K562 (cell line): ENCODE results near the gene CYP4B1. TPM values are rescaled to one million over a fixed set of nuclear protein-coding genes. Genes with fewer than 3 reads are reported as not detected.

ENCODE experiments used
- ATAC-seq: fragments of 200-7000 bp; cut with Tn5 transposase; 3 replicates; pipeline ENCODE4 v1.9.1; 2020; ENCODE audit warnings: moderate library complexity
- BruUV-seq: library from RNA; stranded (reverse); fragments of 400-500 nt; replicated peaks from 2 replicates; lab custom pipeline; 2021; lab: Mats Ljungman, UMichigan
- CTCF ChIA-PET: fragments of 300-600 bp; formaldehyde crosslinking; extraction: SDS; loops from one replicate; lab custom pipeline; 2021; ENCODE audit warnings: low intra/inter-chr PET ratio; lab: Yijun Ruan, JAX
- POLR2A ChIA-PET: fragments of 300-600, 350-650 bp; sonication (Branson Sonifier 250); formaldehyde crosslinking; extraction: SDS; loops from one replicate; lab custom pipeline; 2021; ENCODE audit warnings: antibody characterized with exemption, inconsistent platforms; lab: Yijun Ruan, JAX
- DNase-seq, 4 experiments: peaks; one replicate each; pipeline versions ENCODE4 v3.0.0 to v3.0.0-alpha.2; 2011 to 2018; ENCODE audit warnings: low spot score in 3 of 4, mixed read lengths in 3 of 4; ENCODE audit errors: extremely low read depth in 1 of 4
- FAIRE-seq: peaks from 2 replicates; lab custom pipeline; 2011; peaks lifted over from hg19 to GRCh38; lab: Jason Lieb, UNC
- H2AFZ ChIP-seq: 2 replicates; pipeline ENCODE4 v1.6.0; 2011; ENCODE audit warnings: low read depth, low read length, control low read depth, inconsistent platforms
- H3K27ac ChIP-seq: fragments of 200-600 bp; 3 replicates; pipeline ENCODE4 v1.8.0; 2011; ENCODE audit warnings: low read depth, mild to moderate bottlenecking, control low read depth, inconsistent platforms, low read length, moderate library complexity, mixed read lengths; ENCODE audit errors: extremely low read depth
- H3K27me3 ChIP-seq, 2 experiments: fragments of 300-600 bp in 1 of 2; 2 replicates in 1 of 2; 3 replicates in 1 of 2; pipeline versions ENCODE4 v1.6.0 to v1.8.0; 2011; ENCODE audit warnings: inconsistent platforms in 2 of 2, low read length in 2 of 2, mild to moderate bottlenecking in 1 of 2, mixed read lengths in 1 of 2, moderate library complexity in 1 of 2; ENCODE audit not compliant: control insufficient read depth in 2 of 2, insufficient read depth in 2 of 2
- H3K36me3 ChIP-seq: fragments of 300-600 bp; 3 replicates; pipeline ENCODE4 v1.8.0; 2011; ENCODE audit warnings: mild to moderate bottlenecking, low read length, inconsistent platforms; ENCODE audit not compliant: control insufficient read depth, insufficient read depth
- H3K4me1 ChIP-seq, 2 experiments: fragments of 200-600 bp in 1 of 2; replicated peaks in 1 of 2; 2 replicates in 1 of 2; 3 replicates in 1 of 2; pipeline versions ENCODE4 v1.5.1 to v1.8.0; 2011; ENCODE audit warnings: inconsistent platforms in 2 of 2, low read length in 2 of 2, mild to moderate bottlenecking in 1 of 2, mixed read lengths in 1 of 2, moderate library complexity in 1 of 2; ENCODE audit not compliant: control insufficient read depth in 2 of 2, insufficient read depth in 2 of 2
- H3K4me2 ChIP-seq: 2 replicates; pipeline ENCODE4 v1.6.1; 2011; ENCODE audit warnings: low read length, control low read depth, inconsistent platforms, mixed read lengths; ENCODE audit not compliant: insufficient read depth
- H3K4me3 ChIP-seq: fragments of 200-600 bp; sonication (generic), shearing (Covaris generic); 2 replicates; pipeline ENCODE4 v1.5.1; 2016; ENCODE audit warnings: control low read depth, inconsistent platforms
- H3K79me2 ChIP-seq: fragments of 200-600 bp; 3 replicates; pipeline ENCODE4 v1.8.0; 2011; ENCODE audit warnings: low read length, inconsistent platforms; ENCODE audit not compliant: control insufficient read depth, insufficient read depth
- H3K9ac ChIP-seq, 2 experiments: 2 replicates each; pipeline versions ENCODE4 v1.6.0 to v1.6.1; 2011; ENCODE audit warnings: low read depth in 2 of 2, low read length in 2 of 2, control low read depth in 1 of 2, inconsistent platforms in 1 of 2, mild to moderate bottlenecking in 1 of 2, mixed read lengths in 1 of 2; ENCODE audit not compliant: insufficient read depth in 1 of 2
- H3K9me1 ChIP-seq: one replicate; pipeline ENCODE4 v1.6.0; 2011; ENCODE audit warnings: inconsistent platforms, mild to moderate bottlenecking, low read length, moderate library complexity; ENCODE audit not compliant: control insufficient read depth, insufficient read depth
- H3K9me3 ChIP-seq: replicated peaks from 2 replicates; pipeline ENCODE4 v1.5.1; 2011; ENCODE audit warnings: low read depth, low read length, inconsistent platforms; ENCODE audit not compliant: control insufficient read depth, insufficient read depth
- H4K20me1 ChIP-seq: replicated peaks from 2 replicates; pipeline ENCODE4 v1.6.1; 2011; ENCODE audit warnings: low read length, inconsistent platforms, mixed read lengths; ENCODE audit not compliant: control insufficient read depth, insufficient read depth
- ARID1B ChIP-seq: fragments of 450-650 bp; IDR thresholded peaks from 2 replicates; pipeline ENCODE4 v1.6.1; 2016; ENCODE audit warnings: antibody characterized with exemption, mild to moderate bottlenecking, inconsistent platforms
- ATF6 ChIP-seq: sonication (generic); formaldehyde crosslinking; IDR thresholded peaks from 2 replicates; pipeline ENCODE4 v1.4.0; 2020; ENCODE audit warnings: mild to moderate bottlenecking, missing genetic modification reagents
- C11orf30 ChIP-seq: fragments of 450-650 bp; IDR thresholded peaks from 2 replicates; pipeline ENCODE4 v1.6.1; 2016; ENCODE audit warnings: low read depth, mild to moderate bottlenecking
- CREBBP ChIP-seq: IDR thresholded peaks from one replicate; pipeline ENCODE4 v1.6.1; 2012; ENCODE audit warnings: low read depth, mild to moderate bottlenecking, control low read depth, inconsistent platforms, low read length
- EZH2 ChIP-seq: IDR thresholded peaks from 2 replicates; pipeline ENCODE4 v1.6.1; 2012; ENCODE audit warnings: low read depth, mild to moderate bottlenecking, inconsistent platforms, low read length, borderline replicate concordance
- GTF2A2 ChIP-seq: IDR thresholded peaks from 2 replicates; pipeline ENCODE4 v1.6.1; 2016; ENCODE audit warnings: mild to moderate bottlenecking, missing genetic modification characterization, missing compliant biosample characterization
- ID3 ChIP-seq, 2 experiments: fragments of 250-450 bp in 1 of 2; fragments of 450-650 bp in 1 of 2; sonication (Bioruptor Pico) in 1 of 2; IDR thresholded peaks; 2 replicates each; pipeline versions ENCODE4 v1.6.1 to v1.8.0; 2016 to 2021; ENCODE audit warnings: mild to moderate bottlenecking in 2 of 2, moderate library complexity in 2 of 2, missing compliant biosample characterization in 1 of 2, missing genetic modification characterization in 1 of 2
- IRF1 ChIP-seq: sonication (generic); formaldehyde crosslinking; IDR thresholded peaks from 2 replicates; pipeline ENCODE4 v1.8.0; 2022; ENCODE audit warnings: missing genetic modification reagents, mild to moderate bottlenecking, borderline replicate concordance
- MAFG ChIP-seq: fragments of 450-650 bp; conservative IDR thresholded peaks from 2 replicates; pipeline ENCODE4 v1.6.1; 2016; ENCODE audit warnings: missing genetic modification characterization, missing compliant biosample characterization
- MAFK ChIP-seq: IDR thresholded peaks from 2 replicates; pipeline ENCODE4 v1.6.1; 2011; ENCODE audit warnings: low read length, improper control_type of control experiment
- NR2C1 ChIP-seq, 2 experiments: fragments of 450-650 bp; IDR thresholded peaks; 2 replicates each; pipeline ENCODE4 v1.6.1; 2017; ENCODE audit warnings: mild to moderate bottlenecking in 2 of 2, antibody characterized with exemption in 1 of 2, inconsistent platforms in 1 of 2, missing compliant biosample characterization in 1 of 2, missing genetic modification characterization in 1 of 2
- NR3C1 ChIP-seq: sonication (generic); formaldehyde crosslinking; IDR thresholded peaks from 2 replicates; pipeline ENCODE4 v1.8.1; 2022; ENCODE audit warnings: missing genetic modification reagents
- PHB ChIP-seq: fragments of 250-450 bp; sonication (Bioruptor Pico); IDR thresholded peaks from 2 replicates; pipeline ENCODE4 v1.5.0; 2021
- POU5F1 ChIP-seq: fragments of 150-350 bp; IDR thresholded peaks from 2 replicates; pipeline ENCODE4 v1.6.1; 2014; ENCODE audit warnings: borderline replicate concordance, low read length, low read depth, mild to moderate bottlenecking; ENCODE audit not compliant: partially characterized antibody
- SRSF3 ChIP-seq: fragments of 200-400 bp; formaldehyde crosslinking; IDR thresholded peaks from 2 replicates; pipeline ENCODE4 v1.6.1; 2016; ENCODE audit warnings: mild to moderate bottlenecking, low read length, moderate library complexity; ENCODE audit not compliant: insufficient read depth
- ZBTB49 ChIP-seq: sonication (generic); formaldehyde crosslinking; IDR thresholded peaks from 2 replicates; pipeline ENCODE4 v1.8.0; 2022; ENCODE audit warnings: missing genetic modification reagents, mild to moderate bottlenecking, borderline replicate concordance
- ZNF165 ChIP-seq: fragments of 250-450 bp; sonication (Bioruptor Pico); IDR thresholded peaks from 2 replicates; pipeline ENCODE4 v1.4.0; 2020; ENCODE audit warnings: borderline replicate concordance
- ZNF316 ChIP-seq: fragments of 450-650 bp; IDR thresholded peaks from 2 replicates; pipeline ENCODE4 v1.6.1; 2016
- ZSCAN29 ChIP-seq: fragments of 450-650 bp; IDR thresholded peaks from 2 replicates; pipeline ENCODE4 v1.6.1; 2017
- WGBS: fragments of 100-300 bp; shearing (Covaris generic); methylation state at CpG from one replicate; pipeline ENCODE4 v1.1.6; 2016; ENCODE audit warnings: low coverage, mixed read lengths; ENCODE audit not compliant: insufficient coverage; ENCODE audit errors: missing lambda C conversion rate; 5-methylcytosine and 5-hydroxymethylcytosine counted together
- in situ Hi-C: fragments of 300-500 bp; cut with MboI; formaldehyde crosslinking; loops from 4 replicates; pipeline ENCODE4 v1.15.0; 2018; ENCODE audit warnings: inconsistent platforms, mixed read lengths
- intact Hi-C: fragments of 100-400 bp; cut with micrococcal nuclease; formaldehyde crosslinking; loops from 2 replicates; pipeline ENCODE4 v1.14.2; 2022
- polyA plus RNA-seq, 8 experiments: library from polyadenylated mRNA; depleted of rRNA in 4 of 8; stranded (reverse) in 5 of 8; unstranded in 3 of 8; fragments of >200 nt; fragmentation: Nextera tagmentation in 2 of 8; fragmentation: Illumina TruSeq in 1 of 8; extraction: Ambion mirVana in 2 of 8; extraction: Trizol in 1 of 8; gene quantifications; 2 replicates each; pipeline versions ENCODE4 v1.2.1 to v1.2.3, GENCODE V29; 2011 to 2014; ENCODE audit warnings: inconsistent platforms in 1 of 8, missing spikeins in 1 of 8
- total RNA-seq, 7 experiments: library from RNA; depleted of rRNA in 6 of 7; stranded (reverse); fragments of >200 nt in 6 of 7; fragmentation: Illumina TruSeq in 2 of 7; extraction: Trizol in 2 of 7; gene quantifications; 2 replicates each; pipeline versions ENCODE4 v1.2.1 to v1.2.3, GENCODE V29; 2011 to 2021; ENCODE audit warnings: low replicate concordance in 1 of 7

CYP4B1 gene
- total and polyA plus RNA-seq, 9 of the 15 experiments (the other 6 are each of a cell fraction or from before 2014, with no cell fraction given), result 0.69 TPM; not detected in 8

- no peak for DNase-seq
- BruUV-seq, result no TSS peak
- no peaks in the 10 kb centered on the region for H3K4me1 ChIP-seq
- CTCF ChIA-PET, result no interaction called here
- no peak overlapping the region for H2AFZ ChIP-seq
- H3K4me2 ChIP-seq, result no peak overlapping the region
- POLR2A ChIA-PET, result no interaction called here
- no peaks in the 10 kb centered on the region for H3K79me2 ChIP-seq
- in situ Hi-C loops (no loop called here), intact Hi-C loops (no loop called here)
- H4K20me1 ChIP-seq, result no peaks in the 10 kb centered on the region
- peaks cover 0 to 4% of the 10 kb centered on the region in 2 experiments; a peak in 1 of 5 replicates for H3K27me3 ChIP-seq
- no peak overlapping the region for H3K27ac ChIP-seq
- H3K9me3 ChIP-seq, result no peaks in the 10 kb centered on the region
- no peaks in the 10 kb centered on the region for H3K36me3 ChIP-seq
- no peak overlapping the region for H3K4me3 ChIP-seq
- H3K9ac ChIP-seq, result no peak overlapping the region
- no peak for FAIRE-seq
- WGBS, result 0% methylated on average over 1 of the region's 1 CpG
- no peaks in the 10 kb centered on the region for H3K9me1 ChIP-seq
- ATAC-seq, result no peak
- TF ChIP-seq ID3 (CRISPR knock-in tag; IDR thresholded peaks at IDR 0.05), result no peak
- TF ChIP-seq ID3 (tag; IDR thresholded peaks at IDR 0.05), result no peak
- no peak for TF ChIP-seq ATF6 (CRISPR knock-in tag)
- no peak for TF ChIP-seq NR3C1 (CRISPR knock-in tag)
- no peak for TF ChIP-seq EZH2
- no peak for TF ChIP-seq ZSCAN29
- TF ChIP-seq PHB (CRISPR knock-in tag), result no peak
- peak; percentile 68 for TF ChIP-seq ZNF316
- TF ChIP-seq GTF2A2 (tag), result no peak
- no peak for TF ChIP-seq SRSF3
- TF ChIP-seq CREBBP, result no peak
- TF ChIP-seq MAFG (tag), result peak; percentile 50
- no peak for TF ChIP-seq ZNF165
- peak; percentile 50; the same call in 1 of the 2 replicates for TF ChIP-seq C11orf30
- TF ChIP-seq ZBTB49, result no peak
- TF ChIP-seq MAFK, result peak; percentile 59
- TF ChIP-seq NR2C1 (IDR thresholded peaks at IDR 0.05), result no peak
- no peak for TF ChIP-seq NR2C1 (tag; IDR thresholded peaks at IDR 0.05)
- no peak for TF ChIP-seq IRF1
- TF ChIP-seq ARID1B, result no peak
- no peak for TF ChIP-seq POU5F1
Observed at GRCh38 chr1:46753985-46754384, 44.9 kb upstream of the CYP4B1 start.
